ENCODE data around the gene NR4A1.

DNA sequence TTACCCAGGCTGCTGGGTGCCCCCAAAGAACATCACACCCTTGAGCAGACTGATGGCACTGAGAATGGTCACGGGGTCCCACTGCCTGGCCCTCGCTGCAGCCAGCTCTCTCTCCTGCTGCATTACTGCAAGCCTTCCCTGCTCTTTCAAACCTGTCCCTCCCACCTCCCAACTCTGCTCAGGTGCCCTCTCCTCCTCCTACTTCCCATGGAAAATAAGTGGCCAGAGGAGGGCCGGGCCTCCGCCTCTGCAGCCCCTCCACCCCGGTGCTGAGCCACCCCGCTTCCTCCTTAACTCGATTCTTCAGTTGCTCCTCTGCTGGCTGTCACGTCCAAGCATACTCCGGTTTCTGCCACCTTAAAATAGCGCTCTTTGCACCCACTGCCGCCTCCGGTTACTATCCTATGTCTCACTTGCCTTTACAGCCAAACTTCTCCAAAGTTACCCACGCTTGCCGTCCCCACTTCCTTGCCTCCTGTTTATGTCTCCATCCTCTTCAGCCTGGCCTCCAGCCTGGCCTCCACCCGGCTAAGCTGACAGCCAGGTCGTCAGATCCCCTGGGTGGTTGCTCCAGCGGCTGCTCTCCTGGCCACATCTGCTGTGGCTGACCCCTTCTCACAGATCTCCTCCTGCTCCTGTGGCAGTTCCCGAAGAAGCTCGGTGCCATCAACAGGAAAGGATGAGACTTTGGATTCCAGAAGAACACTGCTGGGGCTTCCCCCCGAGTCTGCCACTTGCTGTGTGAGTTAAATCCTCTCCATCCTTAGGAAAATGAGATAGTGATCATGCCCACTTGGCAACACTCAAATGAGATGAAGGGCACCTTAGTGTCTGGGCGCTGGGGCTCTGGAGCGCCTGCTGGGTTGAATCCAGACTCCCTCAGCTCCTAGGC, 35.9 kb downstream of the NR4A1 start:
- no peak for TF ChIP-seq EZH2 (optimal IDR thresholded peaks at IDR 0.05; ENCODE audit: low read depth, low read length)
- TF ChIP-seq, protein P1, sequence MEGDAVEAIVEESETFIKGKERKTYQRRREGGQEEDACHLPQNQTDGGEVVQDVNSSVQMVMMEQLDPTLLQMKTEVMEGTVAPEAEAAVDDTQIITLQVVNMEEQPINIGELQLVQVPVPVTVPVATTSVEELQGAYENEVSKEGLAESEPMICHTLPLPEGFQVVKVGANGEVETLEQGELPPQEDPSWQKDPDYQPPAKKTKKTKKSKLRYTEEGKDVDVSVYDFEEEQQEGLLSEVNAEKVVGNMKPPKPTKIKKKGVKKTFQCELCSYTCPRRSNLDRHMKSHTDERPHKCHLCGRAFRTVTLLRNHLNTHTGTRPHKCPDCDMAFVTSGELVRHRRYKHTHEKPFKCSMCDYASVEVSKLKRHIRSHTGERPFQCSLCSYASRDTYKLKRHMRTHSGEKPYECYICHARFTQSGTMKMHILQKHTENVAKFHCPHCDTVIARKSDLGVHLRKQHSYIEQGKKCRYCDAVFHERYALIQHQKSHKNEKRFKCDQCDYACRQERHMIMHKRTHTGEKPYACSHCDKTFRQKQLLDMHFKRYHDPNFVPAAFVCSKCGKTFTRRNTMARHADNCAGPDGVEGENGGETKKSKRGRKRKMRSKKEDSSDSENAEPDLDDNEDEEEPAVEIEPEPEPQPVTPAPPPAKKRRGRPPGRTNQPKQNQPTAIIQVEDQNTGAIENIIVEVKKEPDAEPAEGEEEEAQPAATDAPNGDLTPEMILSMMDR (IDR thresholded peaks at IDR 0.05; ENCODE audit: low read length), result no peak
- no peak for TF ChIP-seq EZH2phosphoT487 (IDR thresholded peaks at IDR 0.05; ENCODE audit: low read length)
